GM10248 (cell line): ENCODE data around the gene STX17.

Experiments used
- CTCF ChIA-PET: fragments of 300-600 bp; sonication (Branson Sonifier 250); formaldehyde crosslinking; extraction: SDS; loops from one replicate; lab custom pipeline; 2021; ENCODE audit warnings: antibody characterized with exemption; lab: Yijun Ruan, JAX
- POLR2A ChIA-PET: fragments of 350-650 bp; sonication (Branson Sonifier 250); formaldehyde crosslinking; extraction: SDS; loops from one replicate; lab custom pipeline; 2020; ENCODE audit warnings: antibody characterized with exemption; lab: Yijun Ruan, JAX
- DNase-seq: peaks from one replicate; pipeline ENCODE4 v3.0.0; 2012; ENCODE audit errors: extremely low spot score
- CTCF ChIP-seq: IDR thresholded peaks from 2 replicates; pipeline ENCODE4 v1.5.1; 2012; ENCODE audit warnings: mild to moderate bottlenecking, low read depth; ENCODE audit errors: extremely low read depth, missing control alignments, control extremely low read depth

STX17 gene

GRCh38 chr9:99954819-99955218, 48.4 kb downstream of the STX17 start:
- no peak for TF ChIP-seq CTCF
- peak; percentile 29 for DNase-seq
- CTCF ChIA-PET, result interaction anchor here (1.6 kb wide), 1 partner anchor 9 kb away, joined by 3 read pairs; no protein-coding TSS in a partner anchor
- POLR2A ChIA-PET, result no interaction called here

- no peak for DNase-seq
- ChIA-PET CTCF (interaction anchor here (1.6 kb wide), 1 partner anchor 9 kb away, joined by 3 read pairs; no protein-coding TSS in a partner anchor), POLR2A (no interaction called here)
- no peak for TF ChIP-seq CTCF
These were observed 49.2 kb downstream of the STX17 start for GRCh38 chr9:99955606-99956005.

- TF ChIP-seq CTCF, result no peak
- no peak for DNase-seq
These were observed 56.3 kb downstream of the STX17 start for GRCh38 chr9:99962680-99963261.

GRCh38 chr9:99964336-99964735, 57.9 kb downstream of the STX17 start:
- ChIA-PET POLR2A (no interaction called here), CTCF (interaction anchor here (0.8 to 1.7 kb wide), 6 partner anchors 10 to 33 kb away, joined by 3 to 5 read pairs (median 4); no protein-coding TSS in a partner anchor)
- DNase-seq, result no peak
- TF ChIP-seq CTCF, result no peak

More at GRCh38 chr9:99962680-99963261, 56.3 kb downstream of the STX17 start:
- ChIA-PET POLR2A (no interaction called here), CTCF (interaction anchor here (0.8 to 1.5 kb wide), 3 partner anchors 17 to 255 kb away, joined by 3 to 5 read pairs (median 3); no protein-coding TSS in a partner anchor)

GRCh38 chr9:99966001-99966400, 59.5 kb downstream of the STX17 start:
- ChIA-PET CTCF (interaction anchor here (1.4 kb wide), 1 partner anchor 18 kb away, joined by 4 read pairs; no protein-coding TSS in a partner anchor), POLR2A (no interaction called here)
- no peak for DNase-seq

GRCh38 chr9:99966716-99967115, 60.3 kb downstream of the STX17 start:
- ChIA-PET CTCF (no interaction called here), POLR2A (no interaction called here)
- no peak for TF ChIP-seq CTCF
- DNase-seq, result no peak

More at GRCh38 chr9:99966001-99966400, 59.5 kb downstream of the STX17 start:
- TF ChIP-seq CTCF, result no peak
